ENCODE measurements around the gene INSL4.

- TF ChIP-seq CTCF (IDR thresholded peaks at IDR 0.05) (no peak), POLR2A (IDR thresholded peaks at IDR 0.05) (no peak), POLR2AphosphoS5 (IDR thresholded peaks at IDR 0.05) (no peak)
Observed at GRCh38 chr9:5231212-5231611, at the start of gene INSL4.

Measured in breast epithelium (tissue), 3 donors.